MM.1S (cell line): ENCODE measurements around the gene KIAA1549.

Experiments
- DNase-seq: peaks from one replicate; pipeline ENCODE4 v3.0.0-alpha.2; 2015
- H2AFZ ChIP-seq: fragments of 300-600 bp; sonication (generic); 2 replicates; pipeline ENCODE4 v1.6.0; 2016; ENCODE audit warnings: antibody characterized with exemption, low read length
- H3F3A ChIP-seq: fragments of 300-600 bp; sonication (generic); 2 replicates; pipeline ENCODE4 v1.6.1; 2016; ENCODE audit warnings: mild to moderate bottlenecking, antibody characterized with exemption, low read length, moderate library complexity, mixed read lengths; ENCODE audit not compliant: insufficient read depth
- H3K27ac ChIP-seq: fragments of 300-600 bp; sonication (generic); 2 replicates; pipeline ENCODE4 v1.5.1; 2016; ENCODE audit warnings: mild to moderate bottlenecking, low read length
- H3K27me3 ChIP-seq: fragments of 300-600 bp; sonication (generic); replicated peaks from 2 replicates; pipeline ENCODE4 v1.6.0; 2016; ENCODE audit warnings: low read length; ENCODE audit not compliant: insufficient read depth
- H3K36me3 ChIP-seq: fragments of 300-600 bp; sonication (generic); replicated peaks from 2 replicates; pipeline ENCODE4 v1.6.1; 2016; ENCODE audit warnings: mild to moderate bottlenecking, low read length, mixed read lengths; ENCODE audit not compliant: insufficient read depth
- H3K4me1 ChIP-seq: fragments of 300-600 bp; sonication (generic); 2 replicates; pipeline ENCODE4 v1.6.1; 2016; ENCODE audit warnings: low read length, mixed read lengths
- H3K4me2 ChIP-seq: fragments of 300-600 bp; sonication (generic); 2 replicates; pipeline ENCODE4 v1.6.0; 2016; ENCODE audit warnings: low read depth, low read length
- H3K4me3 ChIP-seq: fragments of 300-600 bp; sonication (generic); 2 replicates; pipeline ENCODE4 v1.5.1; 2016; ENCODE audit warnings: low read length, mixed read lengths
- H3K79me2 ChIP-seq: fragments of 300-600 bp; sonication (generic); 2 replicates; pipeline ENCODE4 v1.6.1; 2016; ENCODE audit warnings: mixed run types, low read length, mixed read lengths
- H3K9ac ChIP-seq: fragments of 300-600 bp; sonication (generic); 2 replicates; pipeline ENCODE4 v1.6.1; 2016; ENCODE audit warnings: low read length, mixed read lengths
- H3K9me2 ChIP-seq: fragments of 300-600 bp; sonication (generic); replicated peaks from 2 replicates; pipeline ENCODE4 v1.6.1; 2016; ENCODE audit warnings: mild to moderate bottlenecking, low read length, mixed read lengths; ENCODE audit not compliant: insufficient read depth
- H3K9me3 ChIP-seq: fragments of 300-600 bp; sonication (generic); replicated peaks from 2 replicates; pipeline ENCODE4 v1.6.1; 2016; ENCODE audit warnings: mild to moderate bottlenecking, low read length, mixed read lengths; ENCODE audit not compliant: insufficient read depth
- H4K20me1 ChIP-seq: fragments of 300-600 bp; sonication (generic); 2 replicates; pipeline ENCODE4 v1.6.1; 2016; ENCODE audit warnings: mild to moderate bottlenecking, low read length, moderate library complexity, mixed read lengths; ENCODE audit not compliant: insufficient read depth
- CTCF ChIP-seq: fragments of 300-600 bp; sonication (generic); IDR thresholded peaks from 2 replicates; pipeline ENCODE4 v1.5.1; 2016; ENCODE audit warnings: antibody characterized with exemption, low read length, mixed read lengths
- EZH2 ChIP-seq: fragments of 300-600 bp; sonication (generic); optimal IDR thresholded peaks from 2 replicates; pipeline ENCODE3; 2017; ENCODE audit warnings: low read depth, mild to moderate bottlenecking, antibody characterized with exemption, low read length, mixed read lengths
- EZH2phosphoT487 ChIP-seq: fragments of 300-600 bp; sonication (generic); IDR thresholded peaks from 2 replicates; pipeline ENCODE4 v1.6.1; 2018; ENCODE audit warnings: antibody characterized with exemption, low read length

The KIAA1549 gene

GRCh38 chr7:138982204-138982623 lies 1.0 kb upstream of the KIAA1549 start:
- Histone ChIP-seq H3K9ac (peak overlapping the region; percentile 43; the same call in 1 of the 2 replicates), H3K4me2 (peak overlapping the region; percentile 94)

GRCh38 chr7:138980563-138981291 lies 462 bp downstream of the KIAA1549 start:
- peak overlapping the region; percentile 84 for H3K4me2 ChIP-seq
- H4K20me1 ChIP-seq = no peaks in the 10 kb centered on the region
- no peaks in the 10 kb centered on the region for H3K36me3 ChIP-seq
- H3K4me1 ChIP-seq = peaks cover 12% of the 10 kb centered on the region
- H3K9me3 ChIP-seq = no peaks in the 10 kb centered on the region
- DNase-seq = peak; percentile 9
- no peaks in the 10 kb centered on the region for H3K27me3 ChIP-seq
- no peak overlapping the region for H3K27ac ChIP-seq
- peaks cover 4% of the 10 kb centered on the region for H3F3A ChIP-seq
- H3K79me2 ChIP-seq = 0 out of 2 replicates have a peak, but pooled peaks cover 11% of the 10 kb centered on the region
- no peaks in the 10 kb centered on the region for H3K9me2 ChIP-seq
- peak overlapping the region; percentile 77 for H2AFZ ChIP-seq
- TF ChIP-seq EZH2 (no peak), CTCF (no peak), EZH2phosphoT487 (no peak)
- H3K4me3 ChIP-seq = peak overlapping the region; percentile 70
- peak overlapping the region; percentile 60; the same call in 1 of the 2 replicates for H3K9ac ChIP-seq

More at GRCh38 chr7:138982204-138982623, 1.0 kb upstream of the KIAA1549 start:
- peaks cover 12% of the 10 kb centered on the region for H3K4me1 ChIP-seq
- H3K36me3 ChIP-seq = no peaks in the 10 kb centered on the region
- H3K79me2 ChIP-seq = 0 out of 2 replicates have a peak, but pooled peaks cover 7% of the 10 kb centered on the region
- no peak overlapping the region for H3K27ac ChIP-seq
- H2AFZ ChIP-seq = peak overlapping the region; percentile 87
- H3K9me2 ChIP-seq = no peaks in the 10 kb centered on the region
- TF ChIP-seq CTCF = no peak
- no peak for TF ChIP-seq EZH2phosphoT487
- no peak for TF ChIP-seq EZH2
- H3K27me3 ChIP-seq = no peaks in the 10 kb centered on the region
- H3K4me3 ChIP-seq = peak overlapping the region; percentile 72
- peaks cover 4% of the 10 kb centered on the region for H3F3A ChIP-seq
- H4K20me1 ChIP-seq = no peaks in the 10 kb centered on the region
- no peaks in the 10 kb centered on the region for H3K9me3 ChIP-seq
- DNase-seq = no peak

- no peaks in the 10 kb centered on the region for H3K27me3 ChIP-seq
- peak overlapping the region; percentile 70 for H3K4me3 ChIP-seq
- no peaks in the 10 kb centered on the region for H3K36me3 ChIP-seq
- peaks cover 4% of the 10 kb centered on the region for H3F3A ChIP-seq
- 0 out of 2 replicates have a peak, but pooled peaks cover 11% of the 10 kb centered on the region for H3K79me2 ChIP-seq
- H3K9me3 ChIP-seq = no peaks in the 10 kb centered on the region
- H2AFZ ChIP-seq = peak overlapping the region; percentile 77
- peaks cover 12% of the 10 kb centered on the region for H3K4me1 ChIP-seq
- H3K27ac ChIP-seq = no peak overlapping the region
- DNase-seq = no peak
- H4K20me1 ChIP-seq = no peaks in the 10 kb centered on the region
- peak overlapping the region; percentile 60; the same call in 1 of the 2 replicates for H3K9ac ChIP-seq
- peak overlapping the region; percentile 84 for H3K4me2 ChIP-seq
- TF ChIP-seq CTCF (no peak), EZH2phosphoT487 (no peak), EZH2 (no peak)
- no peaks in the 10 kb centered on the region for H3K9me2 ChIP-seq
Measured at GRCh38 chr7:138979988-138980562, 1.1 kb downstream of the KIAA1549 start.
